NCI-H1417 (cell line): ENCODE measurements around the gene AP5B1.
"Not testable (repeated sequence)": the region's sequence is repeated elsewhere in the genome, so short reads cannot be mapped to it uniquely, and the experiment has no call there.

Experiments used
- DNase-seq, 3 experiments: peaks; one replicate each; lab custom pipeline; 2025; lab: John Stamatoyannopoulos, UW

Gene AP5B1

GRCh38 chr11:65767406-65767805 is 13.4 kb downstream of the AP5B1 start:
- DNase-seq: no peak

DNA sequence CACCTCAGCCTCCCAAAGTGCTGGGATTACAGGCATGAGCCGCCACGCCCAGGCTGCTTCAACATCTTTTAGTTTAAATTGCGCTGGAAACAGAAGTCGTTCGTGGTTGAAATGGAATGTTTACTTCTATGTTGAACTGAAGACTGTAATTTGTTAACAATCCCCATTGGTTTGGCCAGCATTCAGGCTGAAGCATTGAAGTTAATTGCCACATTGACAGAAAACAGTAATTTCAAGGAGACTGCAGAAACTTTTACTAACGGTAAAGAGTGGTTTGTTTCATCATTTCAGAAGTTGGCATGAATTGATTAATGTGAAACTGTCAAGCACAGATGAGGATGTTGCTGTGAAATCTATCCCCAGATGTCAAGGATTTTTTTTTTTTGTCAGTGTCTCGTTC is 14.2 kb downstream of the AP5B1 start:
- no peak for DNase-seq

GRCh38 chr11:65764434-65764833 is 16.3 kb downstream of the AP5B1 start:
- DNase-seq: no peak

GRCh38 chr11:65762816-65763215 is 18.0 kb downstream of the AP5B1 start:
- not testable (repeated sequence) for DNase-seq

- DNase-seq: not testable (repeated sequence)
Observed at GRCh38 chr11:65762169-65762568, 18.6 kb downstream of the AP5B1 start.

DNA sequence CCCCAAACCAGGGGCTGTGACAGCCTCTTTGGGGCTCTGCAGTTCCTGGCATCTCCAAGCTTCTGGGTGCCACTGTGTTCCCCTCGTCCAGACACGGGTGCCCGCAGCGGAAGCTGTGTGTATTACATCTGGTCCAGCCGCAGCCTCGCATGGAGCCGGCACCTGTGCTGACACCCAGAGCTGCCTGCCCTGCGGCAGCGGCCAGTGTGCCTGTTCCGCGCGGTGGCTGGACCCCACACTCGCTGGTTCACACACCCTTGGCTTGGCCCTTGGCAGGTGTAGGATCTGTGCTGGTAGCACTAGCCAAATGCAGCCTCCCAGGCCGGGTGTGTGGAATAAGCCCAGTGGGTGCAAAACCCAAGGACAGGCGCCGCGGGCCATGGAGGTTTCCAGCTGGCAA is 35.7 kb downstream of the AP5B1 start:
- DNase-seq: no peak

DNA sequence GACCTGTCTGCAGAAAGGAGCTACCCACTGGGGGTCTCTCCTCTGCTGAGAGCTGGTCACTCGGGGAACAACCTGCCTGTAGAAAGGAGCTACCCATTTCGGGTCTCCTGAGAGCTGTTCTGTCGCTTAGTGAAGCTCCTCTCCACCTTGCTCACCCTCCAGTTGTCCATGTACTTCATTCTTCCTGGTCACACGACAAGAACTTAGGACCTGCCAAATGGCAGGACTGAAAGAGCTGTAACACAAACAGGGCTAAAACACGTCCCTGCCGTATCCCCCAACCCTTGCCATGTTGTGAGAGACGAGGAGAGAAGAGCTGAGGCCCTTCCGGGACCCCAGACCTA is 36.1 kb downstream of the AP5B1 start:
- DNase-seq: no peak

DNA sequence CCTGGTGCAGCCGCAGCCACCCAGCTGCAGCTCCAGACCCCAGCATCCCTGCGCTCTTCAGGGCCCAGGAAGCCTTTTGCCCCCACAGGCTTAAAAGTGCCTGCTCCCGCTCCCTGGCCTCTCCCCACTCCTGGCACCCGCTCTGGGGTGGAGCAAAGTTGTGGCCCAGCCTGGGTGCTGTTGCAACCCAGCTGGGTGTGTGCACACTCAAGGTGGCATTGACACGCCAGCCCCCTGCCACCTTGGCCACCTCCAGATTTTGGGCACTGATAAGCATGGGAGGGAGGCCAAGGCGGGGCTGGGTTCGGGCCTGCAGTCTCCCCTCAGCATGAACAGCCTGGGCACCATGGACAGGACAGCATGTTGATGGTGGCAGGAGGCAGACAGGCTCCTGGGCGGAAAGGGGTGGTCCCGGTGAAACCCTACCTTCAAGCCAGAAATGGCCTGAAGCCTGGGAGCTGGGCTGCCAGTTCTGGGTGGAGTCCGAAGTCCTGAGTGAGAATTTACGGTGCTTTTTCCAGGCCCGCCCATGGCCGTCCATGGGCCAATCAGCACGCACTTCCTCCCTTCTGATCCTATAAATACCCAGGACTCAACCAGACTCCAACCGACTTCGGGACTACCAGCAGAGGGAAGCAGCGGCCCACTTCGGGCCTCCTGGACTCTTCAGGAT is 36.6 kb downstream of the AP5B1 start:
- DNase-seq: peak in 2 of 3 experiments; percentile 21 to 60

GRCh38 chr11:65743681-65744025 is 37.1 kb downstream of the AP5B1 start:
- DNase-seq: peak in 2 of 3 experiments; percentile 11 to 28

DNA sequence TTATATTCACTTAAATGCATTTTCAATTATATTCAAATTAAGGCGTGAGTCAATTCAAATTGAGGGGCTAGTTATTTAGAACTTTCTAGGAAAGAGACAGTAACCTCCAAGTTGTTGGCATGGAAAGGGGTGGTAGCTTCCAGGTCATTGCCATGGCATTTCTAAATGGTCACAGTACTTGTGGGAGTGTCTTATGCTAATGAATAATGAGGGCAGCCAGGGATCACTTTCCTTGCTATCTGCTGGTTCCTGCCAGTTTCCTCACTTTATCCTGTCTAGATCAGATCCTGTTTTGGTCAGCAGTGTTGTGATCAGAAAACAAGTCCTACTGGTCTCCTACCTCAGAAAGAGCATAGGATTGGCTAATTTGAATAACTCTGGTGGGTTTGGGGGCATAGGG is 38.4 kb downstream of the AP5B1 start:
- no peak for DNase-seq

- DNase-seq: no peak
Observed at GRCh38 chr11:65741185-65741584, 39.6 kb downstream of the AP5B1 start.

DNA sequence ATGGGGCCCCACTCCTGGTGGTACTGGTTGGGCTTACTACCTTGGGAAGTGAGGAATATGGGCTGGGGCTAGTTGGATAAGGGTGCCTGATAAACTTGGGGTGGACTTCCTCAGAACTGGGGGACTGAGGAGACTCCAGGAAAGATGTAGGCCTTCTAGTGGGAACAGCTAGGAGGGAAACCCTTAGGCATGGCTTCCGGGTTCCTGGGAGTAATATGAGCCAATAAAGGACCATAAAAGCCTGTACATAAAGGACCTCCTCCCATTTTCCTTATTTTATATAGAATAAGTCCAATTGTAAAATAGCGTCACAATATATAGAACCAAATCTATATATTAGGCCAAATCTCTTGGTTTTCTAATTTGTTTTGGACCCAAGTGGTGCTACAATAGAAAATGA is 41.8 kb downstream of the AP5B1 start:
- no peak for DNase-seq

DNA sequence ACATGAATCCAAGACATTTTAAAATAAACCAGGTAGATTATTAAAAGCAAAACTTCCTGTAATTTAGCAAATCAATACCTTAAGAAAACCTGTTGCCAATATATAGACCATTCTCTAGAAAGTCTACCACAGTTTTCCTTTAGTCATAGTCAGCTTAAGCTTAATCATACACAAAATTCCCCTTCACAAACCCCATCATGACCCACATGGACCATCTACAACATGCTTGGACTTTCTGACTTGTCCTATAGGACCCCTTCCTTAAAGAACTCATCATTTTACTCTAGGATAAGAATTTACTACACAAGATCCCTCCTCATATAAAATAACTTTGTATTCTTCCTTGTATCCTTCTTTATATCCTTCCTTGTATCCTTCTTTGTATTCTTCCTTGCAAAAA is 44.0 kb downstream of the AP5B1 start:
- DNase-seq: no peak

DNA sequence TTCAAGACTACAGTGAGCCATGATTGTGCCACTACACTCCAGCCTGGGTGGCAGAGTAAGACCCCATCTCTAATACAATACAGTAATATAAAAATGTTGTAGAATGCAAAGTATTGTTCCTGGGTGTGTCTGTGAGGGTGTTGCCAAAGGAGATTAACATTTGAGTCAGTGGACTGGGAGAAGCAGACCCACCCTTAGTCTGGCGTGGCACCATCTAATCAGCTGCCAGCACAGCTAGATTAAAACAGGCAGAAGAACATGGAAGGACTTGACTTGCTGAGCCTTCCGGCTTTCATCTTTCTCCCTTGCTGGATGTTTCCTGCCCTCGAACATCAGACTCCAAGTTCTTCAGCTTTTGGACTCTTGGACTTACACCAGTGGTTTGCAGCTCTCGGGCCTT is 45.7 kb downstream of the AP5B1 start:
- DNase-seq: not testable (repeated sequence)

DNA sequence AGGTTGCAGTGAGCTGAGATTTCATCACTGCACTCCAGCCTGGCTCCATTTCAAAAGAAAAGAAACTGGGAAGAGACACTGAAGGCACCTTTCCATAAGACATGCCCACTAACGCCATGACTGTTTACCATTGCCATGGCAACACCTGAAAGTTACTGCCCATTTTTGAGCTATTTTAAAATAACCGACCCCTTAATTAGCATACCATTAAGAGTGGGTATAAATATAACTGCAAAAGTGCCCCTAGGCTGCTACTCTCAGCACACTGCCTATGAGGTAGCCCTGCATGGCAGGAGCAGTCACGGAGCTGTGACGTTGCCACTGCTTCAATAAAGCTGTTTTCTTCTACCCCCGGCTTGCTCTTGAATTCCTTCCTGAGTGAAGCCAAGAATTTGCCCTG is 50.3 kb downstream of the AP5B1 start:
- peak in 1 of 3 experiments; percentile 33 for DNase-seq

GRCh38 chr11:65727865-65728264 is 52.9 kb downstream of the AP5B1 start:
- DNase-seq: no peak

GRCh38 chr11:65726660-65727059 is 54.1 kb downstream of the AP5B1 start:
- DNase-seq: no peak
